Spinal cord (tissue), 10 donors: ENCODE results near the gene SSR3. TPM values are rescaled to one million over a fixed set of nuclear protein-coding genes. Genes with fewer than 3 reads are reported as not detected.
"Not testable (repeated sequence)": the region's sequence is repeated elsewhere in the genome, so short reads cannot be mapped to it uniquely, and the experiment has no call there.

Experiments used
- DNase-seq, 6 donors: peaks; one replicate each; pipeline versions ENCODE4 v3.0.0 to v3.0.0-alpha.2; 2013 to 2015; ENCODE audit warnings: low spot score in 6 of 6, low read depth in 4 of 6
- H3K27ac ChIP-seq: one replicate; pipeline ENCODE4 v1.5.1; 2013; ENCODE audit warnings: low read depth, low read length, control low read depth
- H3K27me3 ChIP-seq: one replicate; pipeline ENCODE4 v1.6.1; 2013; ENCODE audit warnings: low read length; ENCODE audit not compliant: control insufficient read depth, insufficient read depth
- H3K36me3 ChIP-seq: one replicate; pipeline ENCODE4 v1.6.1; 2013; ENCODE audit warnings: low read length; ENCODE audit not compliant: control insufficient read depth, insufficient read depth
- H3K4me1 ChIP-seq: one replicate; pipeline ENCODE4 v1.6.1; 2013; ENCODE audit warnings: low read length; ENCODE audit not compliant: control insufficient read depth, insufficient read depth
- H3K4me3 ChIP-seq: one replicate; pipeline ENCODE4 v1.5.1; 2013; ENCODE audit warnings: low read depth, low read length, control low read depth
- H3K9me3 ChIP-seq: one replicate; pipeline ENCODE4 v1.6.1; 2013; ENCODE audit warnings: low read length; ENCODE audit not compliant: control insufficient read depth, insufficient read depth
- WGBS: methylation state at CpG from one replicate; pipeline ENCODE4 v1.1.5; 2013; ENCODE audit warnings: missing lambda C conversion rate; ENCODE audit not compliant: insufficient coverage; 5-methylcytosine and 5-hydroxymethylcytosine counted together
- polyA plus RNA-seq, 2 donors: library from polyadenylated mRNA; unstranded; fragments of 120-200 nt; gene quantifications; one replicate each; pipeline ENCODE4 v1.2.1, GENCODE V29; 2013; ENCODE audit not compliant: insufficient read length in 2 of 2
- total RNA-seq, 2 donors: library from RNA; depleted of rRNA in 1 of 2; stranded (reverse); fragments of 120-200 nt in 1 of 2; fragments of >200 nt in 1 of 2; gene quantifications; one replicate each; pipeline versions ENCODE4 v1.2.3 to v1.2.4, GENCODE V29; 2013 to 2014
- donor health status: healthy.

SSR3 gene
- total and polyA plus RNA-seq, 4 donors, result 77.8 to 129 (median 97.0) TPM

DNA sequence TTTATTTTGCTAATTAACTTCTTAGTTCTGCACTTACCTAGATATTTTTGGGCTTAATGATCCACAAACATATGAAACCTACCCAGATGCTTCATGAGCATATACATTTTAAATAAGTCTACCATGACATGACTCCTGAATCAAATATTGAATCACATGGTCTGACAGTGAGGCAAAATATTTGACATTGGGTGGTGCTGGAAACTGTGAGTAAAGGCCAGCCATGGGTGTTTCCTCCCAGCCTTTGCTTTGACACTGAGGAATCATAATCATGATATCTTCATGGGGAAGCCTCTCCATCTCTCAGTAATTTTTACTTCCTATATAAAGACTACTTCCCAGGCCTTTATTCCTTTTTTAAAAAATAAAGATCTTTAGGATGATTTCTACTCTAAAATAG lies 22.8 kb upstream of the SSR3 start:
- no peaks in the 10 kb centered on the region for H3K36me3 ChIP-seq
- H3K27ac ChIP-seq, result no peak overlapping the region
- H3K27me3 ChIP-seq, result peaks cover 3% of the 10 kb centered on the region
- no peak overlapping the region for H3K4me3 ChIP-seq
- no peak for DNase-seq
- no peaks in the 10 kb centered on the region for H3K4me1 ChIP-seq
- H3K9me3 ChIP-seq, result no peaks in the 10 kb centered on the region

DNA sequence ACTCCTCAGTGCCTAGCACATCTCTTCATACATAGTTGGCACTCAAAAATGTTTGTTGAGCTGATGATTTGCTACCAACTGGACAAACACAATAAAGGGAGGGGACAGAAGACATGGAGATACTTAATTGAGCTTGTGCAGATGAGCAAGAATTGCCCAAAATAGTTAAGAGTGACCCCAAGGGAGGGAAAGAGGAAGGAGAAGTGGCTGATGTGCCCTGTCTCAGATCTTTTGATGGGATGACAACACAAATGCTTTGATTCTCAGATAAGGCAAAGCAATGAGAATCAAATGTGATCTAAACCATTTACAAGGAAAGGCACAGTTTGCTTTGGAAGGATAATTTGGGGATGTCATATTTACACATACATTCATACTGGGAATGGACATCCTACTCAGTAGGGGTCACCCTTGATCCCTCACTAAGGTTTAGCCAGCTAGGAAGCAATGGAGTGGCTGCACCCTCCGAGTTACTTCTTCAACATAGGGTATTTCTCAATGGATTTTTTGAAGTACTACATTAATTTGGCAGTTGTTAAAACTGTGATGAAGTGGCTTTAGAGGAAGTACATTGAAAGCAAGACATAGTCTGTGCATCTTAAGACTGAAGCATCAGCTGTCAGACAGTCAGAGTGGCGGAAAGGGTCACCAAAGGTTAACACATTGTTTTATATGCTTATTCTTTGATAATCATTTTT lies 21.9 kb upstream of the SSR3 start:
- Histone ChIP-seq H3K4me1 (no peaks in the 10 kb centered on the region), H3K4me3 (no peak overlapping the region), H3K9me3 (no peaks in the 10 kb centered on the region), H3K27me3 (peaks cover 3% of the 10 kb centered on the region), H3K27ac (peak overlapping the region; percentile 19), H3K36me3 (no peaks in the 10 kb centered on the region)
- DNase-seq, result no peak
- no CpG with 5 or more reads among the region's 2 CpGs for WGBS

DNA sequence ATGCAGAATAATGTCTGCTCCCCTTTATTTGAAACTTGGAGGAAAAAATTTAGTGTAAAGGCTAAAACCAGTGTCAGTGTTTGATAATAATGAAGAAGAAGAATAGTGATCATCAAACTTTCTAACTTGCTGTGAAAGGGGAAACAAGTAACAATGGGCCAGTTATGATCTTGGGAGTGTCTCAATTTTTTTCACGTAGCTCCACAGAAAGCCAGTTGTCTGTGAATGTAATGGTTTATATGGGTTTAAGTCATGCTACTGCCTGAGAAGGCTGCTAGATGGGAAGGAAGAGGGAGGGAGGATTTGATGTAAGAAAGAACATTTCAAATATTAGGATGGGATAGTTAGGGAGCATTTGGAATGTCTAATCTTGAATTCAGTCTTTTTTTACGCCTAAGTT lies 21.1 kb upstream of the SSR3 start:
- Histone ChIP-seq H3K9me3 (no peaks in the 10 kb centered on the region), H3K36me3 (no peaks in the 10 kb centered on the region), H3K4me1 (no peaks in the 10 kb centered on the region), H3K27me3 (peaks cover 5% of the 10 kb centered on the region), H3K4me3 (no peak overlapping the region), H3K27ac (peak overlapping the region; percentile 19)
- no peak for DNase-seq
- 75% methylated on average over 2 of the region's 2 CpGs for WGBS

DNA sequence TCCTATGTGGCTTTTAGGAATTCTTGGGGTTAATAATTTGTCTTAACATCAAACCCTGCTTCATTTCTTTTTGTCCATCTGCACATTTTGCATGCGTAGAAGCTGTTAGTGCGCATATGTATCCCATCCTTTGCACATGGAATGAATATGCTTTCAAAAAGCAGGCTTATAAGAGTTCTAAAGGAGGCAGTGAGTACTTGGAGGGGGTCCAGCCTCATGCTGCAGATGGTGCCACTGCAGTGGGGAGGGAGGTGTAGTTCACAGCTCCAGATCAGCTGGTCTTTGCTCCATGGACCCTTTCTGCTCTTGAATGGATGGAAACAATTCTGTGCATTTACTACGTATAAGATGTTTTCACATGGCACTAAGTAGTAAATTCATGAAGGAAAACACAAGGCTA lies 20.7 kb upstream of the SSR3 start:
- H3K4me3 ChIP-seq, result no peak overlapping the region
- H3K27ac ChIP-seq, result peak overlapping the region; percentile 19
- peak in 5 of 6 donors; percentile 23 to 88 (median 46) for DNase-seq
- H3K9me3 ChIP-seq, result no peaks in the 10 kb centered on the region
- H3K27me3 ChIP-seq, result peaks cover 7% of the 10 kb centered on the region
- no peaks in the 10 kb centered on the region for H3K4me1 ChIP-seq
- no peaks in the 10 kb centered on the region for H3K36me3 ChIP-seq
- 43% methylated on average over 1 of the region's 3 CpGs for WGBS

DNA sequence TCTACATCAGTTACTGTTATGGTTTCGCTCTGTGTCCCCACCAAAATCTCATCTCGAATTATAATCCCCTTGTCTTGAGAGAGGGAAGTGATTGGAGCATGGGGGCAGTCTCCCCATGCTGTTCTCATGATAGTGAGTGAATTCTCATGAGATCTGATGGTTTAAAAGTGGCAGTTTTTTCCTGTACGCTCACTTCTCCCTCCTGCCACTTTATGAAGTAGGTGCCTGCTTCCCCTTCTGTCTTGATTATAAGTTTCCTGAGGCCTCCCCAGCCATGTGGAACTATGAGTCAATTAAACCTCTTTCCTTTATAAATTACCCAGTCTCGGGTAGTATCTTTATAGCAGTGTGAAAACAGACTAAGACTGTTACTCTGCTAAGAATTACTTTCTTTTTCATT lies 15.0 kb upstream of the SSR3 start:
- H3K27me3 ChIP-seq, H3K4me3 ChIP-seq, H3K27ac ChIP-seq, H3K9me3 ChIP-seq, H3K4me1 ChIP-seq, DNase-seq, H3K36me3 ChIP-seq: not testable (repeated sequence)
- no CpG with 5 or more reads among the region's 4 CpGs for WGBS

DNA sequence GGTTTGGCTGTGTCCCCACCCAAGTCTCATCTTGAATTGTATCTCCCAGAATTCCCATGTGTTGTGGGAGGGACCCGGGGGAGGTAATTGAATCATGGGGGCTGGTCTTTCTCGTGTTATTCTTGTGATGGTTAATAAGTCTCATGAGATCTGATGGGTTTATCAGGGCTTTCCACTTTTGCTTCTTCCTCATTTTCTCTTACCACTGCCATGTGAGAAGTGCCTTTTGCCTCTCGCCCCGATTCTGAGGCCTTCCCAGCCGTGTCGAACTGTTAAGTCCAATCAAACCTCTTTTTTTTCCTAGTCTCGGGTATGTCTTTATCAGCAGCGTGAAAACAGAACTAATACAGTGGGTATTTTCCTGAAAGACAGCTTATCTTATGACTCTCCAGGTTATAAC lies 14.1 kb upstream of the SSR3 start:
- H3K27me3 ChIP-seq, H3K36me3 ChIP-seq, DNase-seq, H3K4me3 ChIP-seq, H3K9me3 ChIP-seq, H3K4me1 ChIP-seq, H3K27ac ChIP-seq: not testable (repeated sequence)
- WGBS, result no CpG with 5 or more reads among the region's 8 CpGs

DNA sequence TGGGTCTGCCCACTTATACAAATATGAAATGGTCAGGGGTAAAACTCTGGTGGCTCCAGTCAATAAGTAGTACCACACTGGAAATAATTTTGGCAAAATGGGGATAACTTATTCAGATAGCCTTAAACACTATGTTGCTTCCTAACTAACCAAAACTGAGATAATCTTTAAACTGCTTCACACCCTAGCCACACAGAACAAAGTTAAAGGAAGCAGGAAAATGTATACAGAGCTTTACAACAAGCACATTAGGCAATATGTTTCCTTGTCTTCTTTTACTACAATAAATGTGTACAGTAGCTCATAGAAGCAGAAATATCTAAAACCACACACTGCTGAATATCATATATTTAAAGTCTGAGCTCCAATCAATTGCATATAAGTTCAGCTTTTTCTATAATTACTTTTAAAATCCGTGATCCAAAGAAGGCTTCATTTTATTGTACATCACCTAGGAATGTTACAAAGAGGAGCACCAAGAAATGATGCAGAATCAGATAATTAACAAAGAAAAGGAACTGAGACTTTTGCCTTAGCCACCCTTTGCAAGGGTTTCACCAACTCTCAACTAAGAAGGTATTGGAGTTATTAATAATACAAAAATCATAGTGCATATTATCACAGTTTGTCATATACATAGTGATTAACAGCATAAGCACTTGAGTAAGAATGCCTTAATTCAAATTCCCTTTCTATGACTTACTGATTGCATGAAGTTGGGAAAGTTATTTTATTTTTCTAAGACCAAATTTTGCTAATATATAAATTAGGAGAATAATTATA lies 9.2 kb upstream of the SSR3 start:
- Histone ChIP-seq H3K9me3 (no peaks in the 10 kb centered on the region), H3K4me1 (no peaks in the 10 kb centered on the region), H3K27me3 (peaks cover 2% of the 10 kb centered on the region), H3K27ac (no peak overlapping the region), H3K4me3 (no peak overlapping the region), H3K36me3 (no peaks in the 10 kb centered on the region)
- no CpG with 5 or more reads among the region's 1 CpG for WGBS
- no peak for DNase-seq

DNA sequence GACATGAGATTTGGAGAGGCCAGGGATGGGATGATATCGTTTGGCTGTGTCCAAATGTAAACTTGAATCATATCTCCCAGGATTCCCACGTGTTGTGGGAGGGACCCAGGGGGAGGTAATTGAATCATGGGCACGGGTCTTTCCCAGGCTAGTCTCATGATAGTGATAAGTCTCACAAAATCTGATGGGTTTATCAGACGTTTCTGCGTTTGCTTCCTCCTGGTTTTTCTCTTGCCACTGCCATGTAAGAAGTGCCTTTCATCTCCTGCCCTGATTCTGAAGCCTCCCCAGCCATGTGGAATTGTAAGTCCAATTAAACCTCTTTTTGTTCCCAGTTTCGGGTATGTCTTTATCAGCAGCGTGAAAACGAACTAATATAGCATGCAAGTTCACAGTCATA lies 7.6 kb upstream of the SSR3 start:
- H3K27me3 ChIP-seq, H3K9me3 ChIP-seq, H3K4me1 ChIP-seq, H3K36me3 ChIP-seq, DNase-seq, H3K27ac ChIP-seq, H3K4me3 ChIP-seq: not testable (repeated sequence)
- no CpG with 5 or more reads among the region's 8 CpGs for WGBS

DNA sequence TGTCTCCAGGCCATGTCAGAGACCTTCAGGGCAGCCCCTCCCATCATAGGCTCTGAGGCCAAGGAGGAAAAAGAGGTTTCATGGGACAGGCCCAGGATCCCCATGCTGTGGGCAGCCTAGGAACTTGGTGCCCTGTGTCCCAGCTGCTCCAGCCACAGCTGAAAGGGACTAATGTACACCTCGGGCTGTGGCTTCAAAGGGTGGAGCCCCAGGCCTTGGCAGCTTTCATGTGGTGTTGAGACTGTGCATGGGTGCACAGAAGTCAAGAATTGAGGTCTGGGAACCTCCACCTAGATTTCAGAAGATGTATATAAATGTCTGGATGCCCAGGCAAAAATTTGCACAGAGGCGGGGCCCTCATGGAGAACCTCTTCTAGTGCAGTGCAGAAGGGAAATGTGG lies 6.6 kb upstream of the SSR3 start:
- 86% methylated on average over 2 of the region's 2 CpGs for WGBS
- peaks cover 2% of the 10 kb centered on the region for H3K27me3 ChIP-seq
- H3K4me3 ChIP-seq, result no peak overlapping the region
- DNase-seq, result no peak
- H3K36me3 ChIP-seq, result no peaks in the 10 kb centered on the region
- no peak overlapping the region for H3K27ac ChIP-seq
- H3K4me1 ChIP-seq, result no peaks in the 10 kb centered on the region
- no peaks in the 10 kb centered on the region for H3K9me3 ChIP-seq

DNA sequence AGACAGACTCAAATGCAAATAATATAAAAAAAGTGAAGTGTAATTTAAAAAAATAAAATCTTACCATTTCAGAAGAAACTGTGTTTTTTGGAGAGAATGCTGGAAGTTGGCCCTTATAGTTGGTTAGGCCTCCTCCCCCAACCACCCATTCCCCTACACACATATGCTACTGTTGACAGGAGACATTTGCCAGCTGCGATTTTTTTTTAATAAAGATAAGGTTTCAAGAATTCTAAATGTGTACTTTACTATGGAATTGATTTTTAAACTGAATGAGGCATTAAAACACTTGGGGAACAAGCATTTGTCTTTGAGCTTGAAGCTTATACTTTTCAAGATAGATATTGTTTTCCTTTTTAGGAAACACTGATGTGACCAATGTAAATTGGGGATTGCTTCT lies 4.4 kb upstream of the SSR3 start:
- WGBS, result no CpG with 5 or more reads among the region's 1 CpG
- DNase-seq, result no peak
- Histone ChIP-seq H3K4me3 (no peak overlapping the region), H3K4me1 (peaks cover 3% of the 10 kb centered on the region), H3K9me3 (no peaks in the 10 kb centered on the region), H3K27ac (no peak overlapping the region), H3K27me3 (peaks cover 2% of the 10 kb centered on the region), H3K36me3 (no peaks in the 10 kb centered on the region)
